K562 (cell line): Measurements from ENCODE around the gene UBE2S. TPM values are rescaled to one million over a fixed set of nuclear protein-coding genes. Genes with fewer than 3 reads are reported as not detected.

Experiments used
- BHLHE40 ChIP-seq: IDR thresholded peaks from 2 replicates; pipeline ENCODE4 v1.6.1; 2011; ENCODE audit warnings: low read length, improper control_type of control experiment
- CBX2 ChIP-seq: fragments of 200-600 bp; sonication (generic); IDR thresholded peaks from one replicate; pipeline ENCODE4 v1.6.1; 2012; ENCODE audit warnings: mild to moderate bottlenecking, low read length, inconsistent platforms; ENCODE audit not compliant: insufficient read depth, poor library complexity, severe bottlenecking
- KLF6 ChIP-seq: fragments of 250-450 bp; sonication (Bioruptor Pico); IDR thresholded peaks from 2 replicates; pipeline ENCODE4 v1.4.0; 2020; ENCODE audit warnings: mild to moderate bottlenecking, moderate library complexity, borderline replicate concordance
- MAFK ChIP-seq: IDR thresholded peaks from 2 replicates; pipeline ENCODE4 v1.6.1; 2011; ENCODE audit warnings: low read length, improper control_type of control experiment
- MEF2A ChIP-seq: IDR thresholded peaks from 2 replicates; pipeline ENCODE4 v1.6.1; 2011; ENCODE audit warnings: low read depth, mild to moderate bottlenecking, low read length, moderate library complexity; ENCODE audit not compliant: control insufficient read depth
- MTF1 ChIP-seq: fragments of 250-450 bp; sonication (Bioruptor Pico); IDR thresholded peaks from 2 replicates; pipeline ENCODE4 v1.9.0; 2021; ENCODE audit warnings: moderate library complexity, mild to moderate bottlenecking, inconsistent platforms, borderline replicate concordance
- MXI1 ChIP-seq: IDR thresholded peaks from 2 replicates; pipeline ENCODE4 v1.6.1; 2011; ENCODE audit warnings: low read depth, mild to moderate bottlenecking, improper control_type of control experiment, low read length
- RBM25 ChIP-seq: fragments of 200-400 bp; formaldehyde crosslinking; IDR thresholded peaks from 2 replicates; pipeline ENCODE4 v1.6.1; 2018; ENCODE audit warnings: low read length, low read depth, moderate library complexity; ENCODE audit not compliant: severe bottlenecking
- SREBF2 ChIP-seq: sonication (generic); formaldehyde crosslinking; IDR thresholded peaks from 2 replicates; pipeline ENCODE4 v1.4.0; 2020; ENCODE audit warnings: mild to moderate bottlenecking, missing genetic modification reagents
- TAF15 ChIP-seq: fragments of 200-400 bp; formaldehyde crosslinking; IDR thresholded peaks from 2 replicates; pipeline ENCODE4 v1.6.1; 2017; ENCODE audit warnings: mild to moderate bottlenecking, low read depth, low read length, moderate library complexity
- ZBTB17 ChIP-seq: fragments of 450-650 bp; formaldehyde crosslinking; IDR thresholded peaks from 2 replicates; pipeline ENCODE4 v1.4.0; 2020; ENCODE audit warnings: mild to moderate bottlenecking
- ZNF253 ChIP-seq: fragments of 250-450 bp; sonication (Bioruptor Pico); conservative IDR thresholded peaks from 2 replicates; pipeline ENCODE4 v1.6.1; 2021; ENCODE audit warnings: mild to moderate bottlenecking
- ZNF354B ChIP-seq: fragments of 250-450 bp; sonication (Bioruptor Pico); IDR thresholded peaks from 2 replicates; pipeline ENCODE4 v1.4.0; 2020
- ZNF398 ChIP-seq: fragments of 250-450 bp; sonication (Bioruptor Pico); IDR thresholded peaks from 2 replicates; pipeline ENCODE4 v1.8.0; 2021; ENCODE audit warnings: moderate library complexity, mild to moderate bottlenecking, inconsistent platforms
- ZNF592 ChIP-seq: fragments of 450-650 bp; IDR thresholded peaks from 2 replicates; pipeline ENCODE4 v1.6.1; 2017; ENCODE audit warnings: antibody characterized with exemption, mild to moderate bottlenecking
- ZNF780A ChIP-seq: fragments of 250-450 bp; sonication (Bioruptor Pico); IDR thresholded peaks from 2 replicates; pipeline ENCODE4 v1.5.0; 2021; ENCODE audit warnings: mild to moderate bottlenecking
- polyA plus RNA-seq, 8 experiments: library from polyadenylated mRNA; depleted of rRNA in 4 of 8; stranded (reverse) in 5 of 8; unstranded in 3 of 8; fragments of >200 nt; fragmentation: Nextera tagmentation in 2 of 8; fragmentation: Illumina TruSeq in 1 of 8; extraction: Ambion mirVana in 2 of 8; extraction: Trizol in 1 of 8; gene quantifications; 2 replicates each; pipeline versions ENCODE4 v1.2.1 to v1.2.3, GENCODE V29; 2011 to 2014; ENCODE audit warnings: inconsistent platforms in 1 of 8, missing spikeins in 1 of 8
- total RNA-seq, 7 experiments: library from RNA; depleted of rRNA in 6 of 7; stranded (reverse); fragments of >200 nt in 6 of 7; fragmentation: Illumina TruSeq in 2 of 7; extraction: Trizol in 2 of 7; gene quantifications; 2 replicates each; pipeline versions ENCODE4 v1.2.1 to v1.2.3, GENCODE V29; 2011 to 2021; ENCODE audit warnings: low replicate concordance in 1 of 7
- TF ChIP-seq, protein P1 (sequence below): fragments of 450-650 bp; IDR thresholded peaks from 2 replicates; pipeline ENCODE4 v1.6.1; 2016; ENCODE audit warnings: missing biosample characterization, missing genetic modification characterization
- TF ChIP-seq, protein P2 (sequence below): fragments of 450-650 bp; IDR thresholded peaks from 2 replicates; pipeline ENCODE4 v1.6.1; 2016; ENCODE audit warnings: antibody characterized with exemption
- TF ChIP-seq, protein P3 (sequence below): fragments of 250-450 bp; sonication (Bioruptor Pico); IDR thresholded peaks from 2 replicates; pipeline ENCODE4 v1.9.0; 2021; ENCODE audit warnings: mild to moderate bottlenecking, inconsistent platforms

UBE2S gene
- total and polyA plus RNA-seq, 9 of the 15 experiments (the other 6 are each of a cell fraction or from before 2014, with no cell fraction given) = 1.5 to 1,305 (median 157) TPM

- TF ChIP-seq ZNF592 (peak; percentile 86), ZNF354B (CRISPR knock-in tag) (no peak), BHLHE40 (no peak), MEF2A (no peak), SREBF2 (CRISPR knock-in tag) (no peak), ZNF398 (CRISPR knock-in tag) (no peak), MTF1 (CRISPR knock-in tag) (no peak), ZBTB17 (CRISPR knock-in tag) (0 out of 2 replicates have a peak, but pooled peaks have one; percentile 36), ZNF253 (CRISPR knock-in tag) (no peak), KLF6 (CRISPR knock-in tag) (no peak), MXI1 (no peak), TAF15 (no peak), RBM25 (no peak), CBX2 (no peak), MAFK (no peak), ZNF780A (CRISPR knock-in tag) (no peak)
- TF ChIP-seq, protein P1, sequence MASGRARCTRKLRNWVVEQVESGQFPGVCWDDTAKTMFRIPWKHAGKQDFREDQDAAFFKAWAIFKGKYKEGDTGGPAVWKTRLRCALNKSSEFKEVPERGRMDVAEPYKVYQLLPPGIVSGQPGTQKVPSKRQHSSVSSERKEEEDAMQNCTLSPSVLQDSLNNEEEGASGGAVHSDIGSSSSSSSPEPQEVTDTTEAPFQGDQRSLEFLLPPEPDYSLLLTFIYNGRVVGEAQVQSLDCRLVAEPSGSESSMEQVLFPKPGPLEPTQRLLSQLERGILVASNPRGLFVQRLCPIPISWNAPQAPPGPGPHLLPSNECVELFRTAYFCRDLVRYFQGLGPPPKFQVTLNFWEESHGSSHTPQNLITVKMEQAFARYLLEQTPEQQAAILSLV (tag) = no peak
- TF ChIP-seq, protein P2, sequence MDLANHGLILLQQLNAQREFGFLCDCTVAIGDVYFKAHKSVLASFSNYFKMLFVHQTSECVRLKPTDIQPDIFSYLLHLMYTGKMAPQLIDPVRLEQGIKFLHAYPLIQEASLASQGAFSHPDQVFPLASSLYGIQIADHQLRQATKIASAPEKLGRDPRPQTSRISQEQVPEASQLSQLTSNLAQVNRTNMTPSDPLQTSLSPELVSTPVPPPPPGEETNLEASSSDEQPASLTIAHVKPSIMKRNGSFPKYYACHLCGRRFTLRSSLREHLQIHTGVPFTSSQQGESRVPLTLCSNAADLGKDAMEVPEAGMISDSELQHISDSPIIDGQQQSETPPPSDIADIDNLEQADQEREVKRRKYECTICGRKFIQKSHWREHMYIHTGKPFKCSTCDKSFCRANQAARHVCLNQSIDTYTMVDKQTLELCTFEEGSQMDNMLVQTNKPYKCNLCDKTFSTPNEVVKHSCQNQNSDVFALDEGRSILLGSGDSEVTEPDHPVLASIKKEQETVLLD = no peak
- TF ChIP-seq, protein P3, sequence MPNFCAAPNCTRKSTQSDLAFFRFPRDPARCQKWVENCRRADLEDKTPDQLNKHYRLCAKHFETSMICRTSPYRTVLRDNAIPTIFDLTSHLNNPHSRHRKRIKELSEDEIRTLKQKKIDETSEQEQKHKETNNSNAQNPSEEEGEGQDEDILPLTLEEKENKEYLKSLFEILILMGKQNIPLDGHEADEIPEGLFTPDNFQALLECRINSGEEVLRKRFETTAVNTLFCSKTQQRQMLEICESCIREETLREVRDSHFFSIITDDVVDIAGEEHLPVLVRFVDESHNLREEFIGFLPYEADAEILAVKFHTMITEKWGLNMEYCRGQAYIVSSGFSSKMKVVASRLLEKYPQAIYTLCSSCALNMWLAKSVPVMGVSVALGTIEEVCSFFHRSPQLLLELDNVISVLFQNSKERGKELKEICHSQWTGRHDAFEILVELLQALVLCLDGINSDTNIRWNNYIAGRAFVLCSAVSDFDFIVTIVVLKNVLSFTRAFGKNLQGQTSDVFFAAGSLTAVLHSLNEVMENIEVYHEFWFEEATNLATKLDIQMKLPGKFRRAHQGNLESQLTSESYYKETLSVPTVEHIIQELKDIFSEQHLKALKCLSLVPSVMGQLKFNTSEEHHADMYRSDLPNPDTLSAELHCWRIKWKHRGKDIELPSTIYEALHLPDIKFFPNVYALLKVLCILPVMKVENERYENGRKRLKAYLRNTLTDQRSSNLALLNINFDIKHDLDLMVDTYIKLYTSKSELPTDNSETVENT (CRISPR knock-in tag) = 0 out of 2 replicates have a peak, but pooled peaks have one; percentile 27
These were observed 915 bp upstream of the UBE2S start (continued) for GRCh38 chr19:55408533-55408872.
